Neural cell (in vitro differentiated cells): ENCODE measurements around the gene PHLDB1. TPM values are rescaled to one million over a fixed set of nuclear protein-coding genes. Genes with fewer than 3 reads are reported as not detected.

Source experiments
- H2AFZ ChIP-seq: fragments of 200-600, 300-800 bp; sonication (generic), shearing (Covaris generic); 2 replicates; pipeline ENCODE4 v1.6.0; 2014; ENCODE audit warnings: low read depth, mild to moderate bottlenecking, antibody characterized with exemption, low read length, moderate library complexity
- H3F3A ChIP-seq: fragments of 200-600 bp; shearing (Covaris generic); 2 replicates; pipeline ENCODE4 v1.6.1; 2016; ENCODE audit warnings: mild to moderate bottlenecking, moderate library complexity, mixed read lengths, antibody characterized with exemption, low read length; ENCODE audit not compliant: insufficient read depth, poor library complexity, severe bottlenecking
- H3K27ac ChIP-seq: fragments of 200-600, 300-800 bp; sonication (generic), shearing (Covaris generic); 2 replicates; pipeline ENCODE4 v1.5.1; 2014; ENCODE audit warnings: mild to moderate bottlenecking, low read length, moderate library complexity
- H3K27me3 ChIP-seq: fragments of 300-800, 200-600 bp; sonication (generic), shearing (Covaris generic); 2 replicates; pipeline ENCODE4 v1.6.0; 2014; ENCODE audit warnings: mild to moderate bottlenecking, low read depth, low read length, moderate library complexity; ENCODE audit not compliant: insufficient read depth
- H3K36me3 ChIP-seq: fragments of 300-800, 200-600 bp; sonication (generic), shearing (Covaris generic); 2 replicates; pipeline ENCODE4 v1.5.1; 2014; ENCODE audit warnings: mild to moderate bottlenecking, antibody characterized with exemption, low read length, moderate library complexity; ENCODE audit not compliant: insufficient read depth
- H3K4me2 ChIP-seq: fragments of 300-800, 200-600 bp; sonication (generic), shearing (Covaris generic); 2 replicates; pipeline ENCODE4 v1.6.0; 2014; ENCODE audit warnings: mild to moderate bottlenecking, low read length
- H3K4me3 ChIP-seq: fragments of 300-800, 200-600 bp; sonication (generic), shearing (Covaris generic); 2 replicates; pipeline ENCODE4 v1.5.1; 2014; ENCODE audit warnings: mild to moderate bottlenecking, low read length, moderate library complexity
- H3K79me2 ChIP-seq: fragments of 200-600 bp; shearing (Covaris generic); replicated peaks from 2 replicates; pipeline ENCODE4 v1.6.0; 2014; ENCODE audit warnings: mild to moderate bottlenecking, low read length, moderate library complexity; ENCODE audit not compliant: insufficient read depth
- H3K9ac ChIP-seq: fragments of 300-800, 200-600 bp; sonication (generic), shearing (Covaris generic); 2 replicates; pipeline ENCODE4 v1.6.1; 2016; ENCODE audit warnings: mild to moderate bottlenecking, low read length, mixed read lengths
- H3K9me2 ChIP-seq: fragments of 200-600 bp; shearing (Covaris generic); 2 replicates; pipeline ENCODE4 v1.6.1; 2016; ENCODE audit warnings: mild to moderate bottlenecking, low read length, mixed read lengths; ENCODE audit not compliant: insufficient read depth
- H3K9me3 ChIP-seq: fragments of 200-600, 300-800 bp; sonication (generic), shearing (Covaris generic); 2 replicates; pipeline ENCODE4 v1.6.1; 2016; ENCODE audit warnings: mild to moderate bottlenecking, mixed run types, low read length, moderate library complexity, mixed read lengths
- H4K20me1 ChIP-seq: fragments of 200-600 bp; shearing (Covaris generic); 2 replicates; pipeline ENCODE4 v1.6.1; 2016; ENCODE audit warnings: mild to moderate bottlenecking, mixed run types; ENCODE audit not compliant: insufficient read depth
- CTCF ChIP-seq: fragments of 450-650 bp; IDR thresholded peaks from 2 replicates; pipeline ENCODE4 v1.5.1; 2014; ENCODE audit warnings: antibody characterized with exemption, mild to moderate bottlenecking, moderate library complexity; ENCODE audit not compliant: poor library complexity, severe bottlenecking
- EP300 ChIP-seq: fragments of 450-650 bp; conservative IDR thresholded peaks from 2 replicates; pipeline ENCODE4 v1.6.1; 2014; ENCODE audit warnings: antibody characterized with exemption, mild to moderate bottlenecking, moderate library complexity; ENCODE audit not compliant: poor library complexity, severe bottlenecking
- EZH2 ChIP-seq: fragments of 200-600, 300-800 bp; shearing (Covaris generic), sonication (generic); IDR thresholded peaks from 2 replicates; pipeline ENCODE4 v1.6.1; 2014; ENCODE audit warnings: antibody characterized with exemption, low read length, borderline replicate concordance, mild to moderate bottlenecking; ENCODE audit not compliant: insufficient read depth, poor library complexity, severe bottlenecking
- MXI1 ChIP-seq: fragments of 450-650 bp; conservative IDR thresholded peaks from 2 replicates; pipeline ENCODE4 v1.6.1; 2014; ENCODE audit warnings: antibody characterized with exemption, mild to moderate bottlenecking; ENCODE audit not compliant: poor library complexity, severe bottlenecking
- POLR2AphosphoS5 ChIP-seq: IDR thresholded peaks from 2 replicates; pipeline ENCODE4 v1.6.1; 2012
- RAD21 ChIP-seq: fragments of 450-650 bp; conservative IDR thresholded peaks from 2 replicates; pipeline ENCODE4 v1.6.1; 2014; ENCODE audit warnings: antibody characterized with exemption, mild to moderate bottlenecking, moderate library complexity
- SMC3 ChIP-seq: fragments of 450-650 bp; conservative IDR thresholded peaks from 2 replicates; pipeline ENCODE4 v1.6.1; 2014; ENCODE audit warnings: antibody characterized with exemption, mild to moderate bottlenecking, moderate library complexity; ENCODE audit not compliant: poor library complexity
- TAF1 ChIP-seq: IDR thresholded peaks from 2 replicates; pipeline ENCODE4 v1.6.1; 2012; ENCODE audit warnings: low read depth
- polyA plus RNA-seq: library from polyadenylated mRNA; depleted of rRNA; stranded (reverse); fragments of >200 nt; gene quantifications from 2 replicates; pipeline ENCODE4 v1.2.3, GENCODE V29; 2014
- TF ChIP-seq, protein P1 (sequence below): IDR thresholded peaks from 2 replicates; pipeline ENCODE4 v1.6.1; 2012; ENCODE audit warnings: borderline replicate concordance

The PHLDB1 gene
- polyA plus RNA-seq, 1 donor from 2014 or later, result 114 TPM

GRCh38 chr11:118631142-118631909 lies 23.9 kb downstream of the PHLDB1 start:
- Histone ChIP-seq H4K20me1 (no peaks in the 10 kb centered on the region), H3K27me3 (no peaks in the 10 kb centered on the region), H3K36me3 (peaks cover 7% of the 10 kb centered on the region), H3K9me2 (no peaks in the 10 kb centered on the region), H3K27ac (no peak overlapping the region), H3K9ac (no peak overlapping the region), H3K4me2 (no peak overlapping the region), H3K4me3 (no peak overlapping the region), H3F3A (no peaks in the 10 kb centered on the region), H3K9me3 (no peaks in the 10 kb centered on the region), H2AFZ (no peak overlapping the region), H3K79me2 (no peaks in the 10 kb centered on the region)
- TF ChIP-seq RAD21 (no peak), MXI1 (no peak), EP300 (no peak), SMC3 (no peak), CTCF (no peak), POLR2AphosphoS5 (no peak), TAF1 (no peak), EZH2 (no peak)
- TF ChIP-seq, protein P1, sequence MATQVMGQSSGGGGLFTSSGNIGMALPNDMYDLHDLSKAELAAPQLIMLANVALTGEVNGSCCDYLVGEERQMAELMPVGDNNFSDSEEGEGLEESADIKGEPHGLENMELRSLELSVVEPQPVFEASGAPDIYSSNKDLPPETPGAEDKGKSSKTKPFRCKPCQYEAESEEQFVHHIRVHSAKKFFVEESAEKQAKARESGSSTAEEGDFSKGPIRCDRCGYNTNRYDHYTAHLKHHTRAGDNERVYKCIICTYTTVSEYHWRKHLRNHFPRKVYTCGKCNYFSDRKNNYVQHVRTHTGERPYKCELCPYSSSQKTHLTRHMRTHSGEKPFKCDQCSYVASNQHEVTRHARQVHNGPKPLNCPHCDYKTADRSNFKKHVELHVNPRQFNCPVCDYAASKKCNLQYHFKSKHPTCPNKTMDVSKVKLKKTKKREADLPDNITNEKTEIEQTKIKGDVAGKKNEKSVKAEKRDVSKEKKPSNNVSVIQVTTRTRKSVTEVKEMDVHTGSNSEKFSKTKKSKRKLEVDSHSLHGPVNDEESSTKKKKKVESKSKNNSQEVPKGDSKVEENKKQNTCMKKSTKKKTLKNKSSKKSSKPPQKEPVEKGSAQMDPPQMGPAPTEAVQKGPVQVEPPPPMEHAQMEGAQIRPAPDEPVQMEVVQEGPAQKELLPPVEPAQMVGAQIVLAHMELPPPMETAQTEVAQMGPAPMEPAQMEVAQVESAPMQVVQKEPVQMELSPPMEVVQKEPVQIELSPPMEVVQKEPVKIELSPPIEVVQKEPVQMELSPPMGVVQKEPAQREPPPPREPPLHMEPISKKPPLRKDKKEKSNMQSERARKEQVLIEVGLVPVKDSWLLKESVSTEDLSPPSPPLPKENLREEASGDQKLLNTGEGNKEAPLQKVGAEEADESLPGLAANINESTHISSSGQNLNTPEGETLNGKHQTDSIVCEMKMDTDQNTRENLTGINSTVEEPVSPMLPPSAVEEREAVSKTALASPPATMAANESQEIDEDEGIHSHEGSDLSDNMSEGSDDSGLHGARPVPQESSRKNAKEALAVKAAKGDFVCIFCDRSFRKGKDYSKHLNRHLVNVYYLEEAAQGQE, result no peak

GRCh38 chr11:118632577-118633318 lies 25.3 kb downstream of the PHLDB1 start:
- H3K36me3 ChIP-seq, result peaks cover 7% of the 10 kb centered on the region
- TF ChIP-seq, protein P1, result no peak
- TF ChIP-seq CTCF (no peak), TAF1 (no peak), SMC3 (no peak), MXI1 (no peak), RAD21 (no peak), EZH2 (no peak)

More at GRCh38 chr11:118632577-118633318, 25.3 kb downstream of the PHLDB1 start:
- no peaks in the 10 kb centered on the region for H3K79me2 ChIP-seq
- H2AFZ ChIP-seq, result no peak overlapping the region
- no peaks in the 10 kb centered on the region for H3K9me3 ChIP-seq
- no peak overlapping the region for H3K27ac ChIP-seq
- no peaks in the 10 kb centered on the region for H3F3A ChIP-seq
- H3K9me2 ChIP-seq, result no peaks in the 10 kb centered on the region
- no peak overlapping the region for H3K4me2 ChIP-seq
- H3K4me3 ChIP-seq, result no peak overlapping the region
- no peaks in the 10 kb centered on the region for H4K20me1 ChIP-seq
- H3K27me3 ChIP-seq, result no peaks in the 10 kb centered on the region
- no peak overlapping the region for H3K9ac ChIP-seq
